Activated CD4-positive, alpha-beta T cell treated with anti-CD3 and anti-CD28 coated beads, Interleukin-2, amount 10 ng/mL, durations not matched to agents 24 days and 14 days (primary cell): ENCODE data around the gene SFSWAP. TPM values are rescaled to one million over a fixed set of nuclear protein-coding genes. Genes with fewer than 3 reads are reported as not detected.

ENCODE experiments used
- DNase-seq: peaks from one replicate; pipeline ENCODE4 v3.0.0; 2022
- H3K27ac Mint-ChIP-seq: one replicate; pipeline ENCODE4 v1.8.0; 2022; ENCODE audit warnings: mild to moderate bottlenecking, mixed read lengths
- H3K27me3 Mint-ChIP-seq: one replicate; pipeline ENCODE4 v1.8.0; 2022; ENCODE audit warnings: mixed read lengths
- H3K36me3 Mint-ChIP-seq: one replicate; pipeline ENCODE4 v1.8.0; 2022; ENCODE audit warnings: low read depth, mild to moderate bottlenecking, mixed read lengths
- H3K4me1 Mint-ChIP-seq: one replicate; pipeline ENCODE4 v1.8.0; 2021; ENCODE audit warnings: mixed read lengths
- H3K4me3 Mint-ChIP-seq: one replicate; pipeline ENCODE4 v1.8.0; 2022; ENCODE audit warnings: mild to moderate bottlenecking, moderate library complexity, mixed read lengths
- H3K9me3 Mint-ChIP-seq: one replicate; pipeline ENCODE4 v1.8.0; 2021; ENCODE audit warnings: mixed read lengths
- intact Hi-C: fragments of 100-400 bp; cut with micrococcal nuclease; formaldehyde crosslinking; loops from one replicate; pipeline ENCODE4 v1.15.1; 2023
- total RNA-seq: library from RNA; stranded (reverse); gene quantifications from 2 replicates; pipeline ENCODE4 v1.2.3, GENCODE V29; 2022

The SFSWAP gene
- total RNA-seq, 1 donor from 2014 or later = 74.4 TPM

DNA sequence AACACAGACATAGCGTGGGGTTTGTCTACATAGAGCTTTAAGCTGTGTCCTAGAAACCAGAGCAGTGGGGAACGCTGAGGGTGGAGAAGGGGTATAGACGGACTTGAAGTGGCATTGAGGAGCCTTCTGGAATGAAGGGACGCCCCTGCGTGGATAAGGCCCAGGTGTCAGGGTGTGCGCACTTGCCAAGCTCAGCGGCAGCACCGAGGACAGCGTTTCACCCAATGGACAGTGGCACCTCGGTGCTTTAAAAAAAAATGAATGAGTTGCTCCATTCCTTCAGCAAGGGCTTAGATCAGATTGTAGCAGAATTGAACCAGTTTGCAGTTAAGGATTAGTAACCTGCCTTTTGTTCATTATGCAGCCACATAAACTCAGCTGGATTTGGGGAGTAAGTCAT, 83.7 kb downstream of the SFSWAP start:
- H3K9me3 Mint-ChIP-seq = no peaks in the 10 kb centered on the region
- H3K27me3 Mint-ChIP-seq = no peaks in the 10 kb centered on the region
- H3K27ac Mint-ChIP-seq = no peak overlapping the region
- peaks cover 55% of the 10 kb centered on the region for H3K36me3 Mint-ChIP-seq
- intact Hi-C loops = no loop called here
- no peak overlapping the region for H3K4me3 Mint-ChIP-seq
- peaks cover 2% of the 10 kb centered on the region for H3K4me1 Mint-ChIP-seq
- DNase-seq = no peak

DNA sequence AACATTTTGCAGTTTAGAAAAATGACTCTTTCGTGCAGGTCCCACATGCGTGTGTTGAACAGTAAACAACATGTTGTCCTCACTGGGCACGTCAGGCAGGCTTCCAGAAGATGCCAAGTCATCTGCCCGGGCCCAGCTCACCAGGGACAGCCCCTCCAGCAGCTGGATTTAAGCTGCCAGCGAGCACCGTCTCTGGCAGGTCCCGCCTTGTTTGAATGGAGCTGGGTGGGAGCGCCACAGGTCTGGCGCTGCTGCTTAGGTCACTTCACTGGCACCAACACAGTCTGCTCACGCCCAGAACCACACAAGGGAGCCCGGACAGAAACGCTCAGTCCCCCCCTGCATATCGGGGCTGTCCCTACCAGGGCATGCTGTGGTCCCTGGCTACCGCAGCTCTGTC, 84.2 kb downstream of the SFSWAP start:
- Mint-ChIP-seq H3K9me3 (no peaks in the 10 kb centered on the region), H3K27me3 (no peaks in the 10 kb centered on the region), H3K4me3 (no peak overlapping the region), H3K36me3 (peaks cover 50% of the 10 kb centered on the region), H3K27ac (no peak overlapping the region), H3K4me1 (peaks cover 2% of the 10 kb centered on the region)
- no peak for DNase-seq
- intact Hi-C loops = no loop called here

DNA sequence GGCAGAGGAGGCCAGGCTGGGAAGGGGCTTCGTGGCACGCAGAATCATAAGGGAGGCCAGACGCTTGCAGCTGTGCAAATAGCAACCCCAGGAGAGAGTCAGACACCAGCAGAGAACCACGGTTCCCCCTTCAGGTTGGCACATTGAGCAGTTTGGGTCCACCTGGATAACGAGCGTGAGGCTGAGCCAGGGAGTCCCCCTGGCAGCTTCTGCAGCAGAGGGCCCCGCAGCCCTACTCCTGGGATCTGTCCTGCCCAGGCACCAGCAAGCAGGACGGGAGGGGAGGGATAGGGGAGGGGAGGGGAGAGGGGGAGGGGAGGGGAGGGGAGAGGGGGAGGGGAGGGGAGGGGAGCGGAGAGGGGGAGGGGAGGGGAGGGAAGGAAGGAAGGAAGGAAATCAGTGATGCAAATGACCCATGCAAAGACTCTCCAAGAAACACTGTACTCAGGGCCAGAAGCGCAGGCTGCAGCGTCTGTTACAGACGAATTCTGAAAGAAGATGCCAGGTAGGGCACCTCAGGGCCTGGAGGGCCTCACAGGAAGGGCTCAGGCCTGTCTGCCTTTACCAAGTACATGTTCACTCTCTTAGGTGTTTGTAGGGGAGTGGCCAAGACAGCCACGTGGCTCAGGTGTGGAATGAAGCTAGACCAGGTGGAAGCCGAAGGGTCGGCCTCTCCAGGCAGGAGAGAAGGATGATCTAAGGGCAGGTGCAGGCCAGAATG, 85.0 kb downstream of the SFSWAP start:
- peaks cover 47% of the 10 kb centered on the region for H3K36me3 Mint-ChIP-seq
- H3K4me1 Mint-ChIP-seq = peaks cover 2% of the 10 kb centered on the region
- intact Hi-C loops = no loop called here
- H3K27me3 Mint-ChIP-seq = no peaks in the 10 kb centered on the region
- DNase-seq = no peak
- H3K9me3 Mint-ChIP-seq = no peaks in the 10 kb centered on the region
- no peak overlapping the region for H3K27ac Mint-ChIP-seq
- H3K4me3 Mint-ChIP-seq = no peak overlapping the region

DNA sequence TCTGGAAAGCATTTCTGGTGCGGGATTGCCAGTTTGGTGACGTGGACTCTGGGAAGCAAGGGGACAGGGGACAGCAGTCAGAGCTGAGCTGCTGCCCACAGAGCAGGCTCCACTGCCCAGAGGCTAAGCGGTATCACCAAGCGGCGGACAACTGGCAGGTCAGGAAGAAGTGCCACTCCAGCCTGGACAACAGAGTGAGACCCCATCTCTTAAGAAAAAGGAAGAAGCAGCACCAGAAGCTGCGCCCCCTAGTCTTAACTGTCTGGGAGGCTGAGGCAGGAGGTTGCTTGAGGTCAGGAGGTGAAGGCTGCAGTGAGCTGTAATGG, 85.5 kb downstream of the SFSWAP start:
- intact Hi-C loops = no loop called here
- Mint-ChIP-seq H3K4me1 (peaks cover 2% of the 10 kb centered on the region), H3K9me3 (no peaks in the 10 kb centered on the region), H3K27me3 (no peaks in the 10 kb centered on the region), H3K27ac (no peak overlapping the region), H3K36me3 (peaks cover 44% of the 10 kb centered on the region), H3K4me3 (no peak overlapping the region)
- DNase-seq = no peak

- Mint-ChIP-seq H3K9me3 (no peaks in the 10 kb centered on the region), H3K4me3 (no peak overlapping the region), H3K27ac (no peak overlapping the region), H3K4me1 (peaks cover 2% of the 10 kb centered on the region), H3K36me3 (peaks cover 39% of the 10 kb centered on the region), H3K27me3 (no peaks in the 10 kb centered on the region)
- intact Hi-C loops = no loop called here
- DNase-seq = no peak
Observed at GRCh38 chr12:131796754-131797587, 86.1 kb downstream of the SFSWAP start.

DNA sequence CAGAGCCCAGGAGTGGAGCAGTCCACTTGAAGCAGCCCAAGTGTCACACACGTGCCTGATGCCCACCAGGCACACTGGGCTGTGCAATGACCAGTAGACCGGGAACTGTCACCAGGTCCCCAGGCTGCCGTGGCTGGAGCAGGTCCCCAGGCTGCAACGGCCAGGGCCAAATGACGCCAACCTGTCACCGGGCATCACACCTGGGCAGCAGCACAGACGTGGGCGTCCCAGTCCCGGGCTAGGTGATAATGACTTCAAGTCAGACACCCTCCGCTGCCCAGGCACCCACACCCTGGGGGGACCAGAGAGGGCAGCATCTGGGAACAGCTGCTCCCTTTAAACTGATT, 86.7 kb downstream of the SFSWAP start:
- Mint-ChIP-seq H3K36me3 (peaks cover 39% of the 10 kb centered on the region), H3K27me3 (no peaks in the 10 kb centered on the region), H3K27ac (no peak overlapping the region), H3K4me1 (peaks cover 2% of the 10 kb centered on the region), H3K4me3 (no peak overlapping the region), H3K9me3 (no peaks in the 10 kb centered on the region)
- intact Hi-C loops = no loop called here
- DNase-seq = no peak

GRCh38 chr12:131799195-131799594, 88.3 kb downstream of the SFSWAP start:
- Mint-ChIP-seq H3K4me3 (no peak overlapping the region), H3K4me1 (peaks cover 2% of the 10 kb centered on the region)

DNA sequence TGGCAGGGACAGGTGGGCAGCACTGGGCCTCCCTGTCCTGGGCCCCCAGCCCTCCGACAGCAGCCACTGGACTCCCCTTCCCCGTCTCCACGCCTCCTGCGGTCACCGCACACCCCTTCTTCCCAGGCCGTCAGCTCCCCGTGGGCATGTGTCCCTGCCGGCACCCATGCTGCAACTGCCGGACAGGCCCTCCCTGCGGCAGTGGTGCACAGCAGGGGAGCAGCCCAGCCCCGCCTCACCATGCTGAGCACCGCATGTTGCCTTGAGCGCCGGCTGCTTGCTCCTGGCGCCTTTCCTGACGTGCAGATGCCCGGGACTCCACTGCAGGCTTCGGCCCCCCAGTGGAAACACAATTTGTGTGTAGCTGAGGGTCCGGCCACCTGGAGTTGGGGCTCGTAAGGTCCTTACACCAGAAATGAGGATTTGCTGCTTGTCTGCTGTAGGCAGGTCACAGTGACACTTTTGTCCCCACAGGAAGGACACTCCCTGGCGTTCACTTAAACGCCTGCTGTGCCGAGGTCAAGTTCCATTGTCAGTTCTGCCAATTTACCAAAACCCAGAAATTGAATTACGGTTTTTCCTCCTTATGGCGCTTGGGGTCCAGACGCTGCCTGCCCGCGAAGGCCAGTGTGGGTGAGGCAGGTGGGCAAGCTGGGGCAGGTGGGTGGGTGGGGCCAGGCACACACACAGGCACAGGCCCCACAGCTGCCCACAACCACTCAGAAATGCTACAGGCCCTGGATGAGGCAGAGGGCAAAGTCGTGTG, 89.1 kb downstream of the SFSWAP start:
- Mint-ChIP-seq H3K27ac (no peak overlapping the region), H3K36me3 (peaks cover 34% of the 10 kb centered on the region), H3K9me3 (no peaks in the 10 kb centered on the region), H3K27me3 (no peaks in the 10 kb centered on the region), H3K4me3 (no peak overlapping the region), H3K4me1 (peaks cover 2% of the 10 kb centered on the region)
- DNase-seq = no peak
- intact Hi-C loops = no loop called here

More at GRCh38 chr12:131799195-131799594, 88.3 kb downstream of the SFSWAP start:
- no peak for DNase-seq
- H3K36me3 Mint-ChIP-seq = peaks cover 34% of the 10 kb centered on the region
- no peaks in the 10 kb centered on the region for H3K9me3 Mint-ChIP-seq
- no peaks in the 10 kb centered on the region for H3K27me3 Mint-ChIP-seq
- no peak overlapping the region for H3K27ac Mint-ChIP-seq
- intact Hi-C loops = no loop called here

DNA sequence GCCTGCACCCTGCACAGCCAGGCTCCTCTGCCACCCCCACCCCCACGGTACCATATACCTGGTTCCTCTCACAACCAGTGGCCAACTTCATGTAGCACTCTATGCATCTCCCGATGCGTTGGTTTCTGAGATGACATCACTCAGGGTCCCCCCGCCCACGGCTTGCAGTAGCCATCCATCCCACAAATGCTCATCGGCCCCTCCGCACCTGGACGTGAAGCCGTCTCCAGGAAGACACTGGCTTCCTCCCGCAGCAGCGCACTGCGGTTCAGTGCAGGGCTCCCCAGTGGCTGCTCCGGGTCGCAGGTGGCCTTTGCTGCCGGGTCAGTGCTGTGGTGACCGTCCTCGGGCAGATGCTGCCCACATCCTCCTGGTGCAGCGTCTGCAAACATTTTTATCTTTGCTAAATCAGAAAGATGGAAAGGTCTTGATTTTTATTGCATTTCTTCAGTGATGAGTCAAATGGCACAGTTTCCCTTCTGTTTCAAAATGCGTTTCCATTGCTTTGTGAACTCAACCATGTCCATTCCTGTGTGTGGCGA, 89.8 kb downstream of the SFSWAP start:
- no peak overlapping the region for H3K4me3 Mint-ChIP-seq
- no peaks in the 10 kb centered on the region for H3K4me1 Mint-ChIP-seq
- H3K9me3 Mint-ChIP-seq = no peaks in the 10 kb centered on the region
- no peak overlapping the region for H3K27ac Mint-ChIP-seq
- H3K27me3 Mint-ChIP-seq = no peaks in the 10 kb centered on the region
- H3K36me3 Mint-ChIP-seq = peaks cover 34% of the 10 kb centered on the region
- intact Hi-C loops = no loop called here
- no peak for DNase-seq

DNA sequence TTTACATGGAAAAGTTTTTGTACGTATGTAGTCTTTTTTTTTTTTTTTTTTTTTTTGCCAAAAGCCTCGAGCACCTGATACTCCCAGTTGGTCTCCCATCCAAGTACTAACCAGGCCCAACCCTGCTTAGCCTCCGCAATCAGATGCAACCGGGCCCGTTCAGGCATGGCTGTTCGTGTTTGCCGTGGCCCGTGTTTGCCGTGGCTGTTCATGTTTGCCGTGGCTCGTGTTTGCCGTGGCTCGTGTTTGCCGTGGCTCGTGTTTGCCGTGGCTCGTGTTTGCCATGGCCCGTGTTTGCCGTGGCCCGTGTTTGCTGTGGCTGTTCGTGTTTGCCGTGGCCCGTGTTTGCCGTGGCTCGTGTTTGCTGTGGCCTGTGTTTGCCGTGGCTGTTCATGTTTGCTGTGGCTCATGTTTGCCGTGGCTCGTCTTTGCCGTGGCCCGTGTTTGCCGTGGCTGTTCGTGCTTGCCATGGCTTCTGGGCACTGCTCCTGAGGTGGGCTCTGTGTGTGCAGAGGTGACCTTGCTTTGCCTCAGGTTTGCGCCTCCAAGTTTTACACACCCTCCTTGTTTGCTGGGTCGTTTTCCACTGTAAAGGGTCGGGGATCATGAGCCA, 90.5 kb downstream of the SFSWAP start:
- no peaks in the 10 kb centered on the region for H3K27me3 Mint-ChIP-seq
- H3K36me3 Mint-ChIP-seq = peaks cover 30% of the 10 kb centered on the region
- intact Hi-C loops = no loop called here
- no peak overlapping the region for H3K4me3 Mint-ChIP-seq
- no peaks in the 10 kb centered on the region for H3K4me1 Mint-ChIP-seq
- DNase-seq = no peak
- H3K9me3 Mint-ChIP-seq = no peaks in the 10 kb centered on the region
- no peak overlapping the region for H3K27ac Mint-ChIP-seq

- intact Hi-C loops = no loop called here
- DNase-seq = no peak
- H3K27me3 Mint-ChIP-seq = no peaks in the 10 kb centered on the region
- H3K4me3 Mint-ChIP-seq = no peak overlapping the region
- H3K9me3 Mint-ChIP-seq = no peaks in the 10 kb centered on the region
- H3K36me3 Mint-ChIP-seq = peaks cover 13% of the 10 kb centered on the region
- no peaks in the 10 kb centered on the region for H3K4me1 Mint-ChIP-seq
- no peak overlapping the region for H3K27ac Mint-ChIP-seq
Observed at GRCh38 chr12:131803961-131804521, 93.2 kb downstream of the SFSWAP start.

DNA sequence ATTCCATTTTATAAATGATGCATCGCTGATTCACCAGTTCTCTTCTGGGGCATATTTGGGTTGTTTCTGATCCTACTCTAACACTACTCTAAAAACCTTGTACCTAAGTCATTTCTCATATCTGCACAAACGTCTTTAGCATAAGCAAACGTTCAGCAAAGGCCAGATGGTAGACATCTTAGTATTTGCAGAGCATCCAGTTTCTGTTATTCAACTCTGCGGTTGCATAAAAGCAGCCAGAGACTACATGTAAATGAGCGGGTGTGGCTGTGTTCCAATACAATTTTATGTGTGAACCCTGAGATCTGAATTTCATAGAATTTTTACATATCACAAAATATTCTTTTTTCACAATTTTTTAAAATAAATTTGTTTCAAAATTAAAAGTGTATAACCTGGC, 94.5 kb downstream of the SFSWAP start:
- Mint-ChIP-seq H3K27me3 (no peaks in the 10 kb centered on the region), H3K9me3 (no peaks in the 10 kb centered on the region), H3K4me3 (no peak overlapping the region), H3K4me1 (peaks cover 2% of the 10 kb centered on the region), H3K27ac (no peak overlapping the region), H3K36me3 (peaks cover 8% of the 10 kb centered on the region)
- intact Hi-C loops = no loop called here
- no peak for DNase-seq

DNA sequence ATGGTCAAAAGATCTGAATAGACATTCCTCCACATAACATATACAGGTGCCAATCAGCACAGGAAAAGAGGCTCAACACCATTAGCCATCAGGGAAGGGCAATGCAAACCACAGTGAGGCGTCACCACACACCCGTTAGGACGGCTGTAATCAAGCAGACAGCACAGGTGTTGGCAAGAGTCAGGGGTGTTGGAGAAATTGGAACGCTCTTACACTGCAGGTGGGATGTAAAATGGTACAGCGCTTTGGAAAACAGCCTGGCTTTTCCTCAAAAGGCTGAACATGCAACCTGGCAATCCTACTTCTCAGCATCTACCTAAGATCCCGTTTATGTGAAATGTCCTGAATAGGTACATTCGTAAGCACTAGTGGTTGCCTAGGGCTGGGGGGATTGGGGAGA, 95.8 kb downstream of the SFSWAP start:
- DNase-seq = no peak
- H3K27ac Mint-ChIP-seq = no peak overlapping the region
- peaks cover 2% of the 10 kb centered on the region for H3K36me3 Mint-ChIP-seq
- no peaks in the 10 kb centered on the region for H3K9me3 Mint-ChIP-seq
- H3K27me3 Mint-ChIP-seq = no peaks in the 10 kb centered on the region
- no peak overlapping the region for H3K4me3 Mint-ChIP-seq
- intact Hi-C loops = no loop called here
- peaks cover 2% of the 10 kb centered on the region for H3K4me1 Mint-ChIP-seq
